Measurements from ENCODE around the gene IFNK.

Gene IFNK

GRCh38 chr9:27529316-27530278, 5.5 kb downstream of the IFNK start, which contains the start of gene MOB3B:
Gene MOB3B (minus strand): TSS chr9:27529814. CDS start chr9:27455550, 74,264 bp downstream.
- Histone ChIP-seq H3K4me3 (ENCODE audit: low read length) (peak within 1 kb of the TSS; percentile 58), H3K27ac (ENCODE audit: low read depth, low read length) (no peak within 1 kb of the TSS), H3K9me2 (replicated peaks; ENCODE audit: control insufficient read depth, low read length) (no peaks in the 10 kb centered on the region), H3F3A (ENCODE audit: control insufficient read depth, insufficient read depth) (no peaks in the 10 kb centered on the region), H3K27me3 (ENCODE audit: control insufficient read depth, low read length) (peaks cover 52% of the 10 kb centered on the region), H3K79me2 (ENCODE audit: control insufficient read depth, low read length) (no peaks in the 10 kb centered on the region), H3K4me1 (ENCODE audit: control insufficient read depth, low read length) (peaks cover 15% of the 10 kb centered on the region), H4K20me1 (ENCODE audit: control insufficient read depth, insufficient read depth, low read depth, low read length) (no peaks in the 10 kb centered on the region), H3K9me3 (ENCODE audit: control insufficient read depth, insufficient read depth, low read length) (no peaks in the 10 kb centered on the region), H3K36me3 (ENCODE audit: control insufficient read depth, low read length) (no peaks in the 10 kb centered on the region), H3K4me2 (ENCODE audit: low read length) (peak within 1 kb of the TSS; percentile 66)
- TF ChIP-seq EZH2phosphoT487 (IDR thresholded peaks at IDR 0.05; ENCODE audit: borderline replicate concordance, low read length) (peak; percentile 42; the same call in 1 of the 2 replicates), CTCF (IDR thresholded peaks at IDR 0.05; ENCODE audit: low read depth, low read length, poor library complexity, severe bottlenecking) (peak; percentile 82)

- no peak for TF ChIP-seq CTCF (IDR thresholded peaks at IDR 0.05; ENCODE audit: low read depth, low read length, poor library complexity, severe bottlenecking)
- no peak for TF ChIP-seq EZH2phosphoT487 (IDR thresholded peaks at IDR 0.05; ENCODE audit: borderline replicate concordance, low read length)
- Histone ChIP-seq H3K79me2 (ENCODE audit: control insufficient read depth, low read length) (no peaks in the 10 kb centered on the region), H3K36me3 (ENCODE audit: control insufficient read depth, low read length) (no peaks in the 10 kb centered on the region), H3K9me2 (replicated peaks; ENCODE audit: control insufficient read depth, low read length) (no peaks in the 10 kb centered on the region), H3F3A (ENCODE audit: control insufficient read depth, insufficient read depth) (no peaks in the 10 kb centered on the region), H3K4me1 (ENCODE audit: control insufficient read depth, low read length) (peaks cover 18% of the 10 kb centered on the region), H3K4me2 (ENCODE audit: low read length) (no peak overlapping the region), H3K27ac (ENCODE audit: low read depth, low read length) (no peak overlapping the region), H3K9me3 (ENCODE audit: control insufficient read depth, insufficient read depth, low read length) (no peaks in the 10 kb centered on the region), H3K27me3 (ENCODE audit: control insufficient read depth, low read length) (peaks cover 48% of the 10 kb centered on the region), H3K4me3 (ENCODE audit: low read length) (no peak overlapping the region), H4K20me1 (ENCODE audit: control insufficient read depth, insufficient read depth, low read depth, low read length) (no peaks in the 10 kb centered on the region)
Measured at GRCh38 chr9:27530915-27531755, 7.0 kb downstream of the IFNK start.

GRCh38 chr9:27532046-27532445, 8.0 kb downstream of the IFNK start:
- TF ChIP-seq EZH2phosphoT487 (IDR thresholded peaks at IDR 0.05; ENCODE audit: borderline replicate concordance, low read length), result no peak
- TF ChIP-seq CTCF (IDR thresholded peaks at IDR 0.05; ENCODE audit: low read depth, low read length, poor library complexity, severe bottlenecking), result no peak
- Histone ChIP-seq H3K4me3 (ENCODE audit: low read length) (no peak overlapping the region), H3K36me3 (ENCODE audit: control insufficient read depth, low read length) (no peaks in the 10 kb centered on the region), H3K27me3 (ENCODE audit: control insufficient read depth, low read length) (peaks cover 44% of the 10 kb centered on the region), H4K20me1 (ENCODE audit: control insufficient read depth, insufficient read depth, low read depth, low read length) (no peaks in the 10 kb centered on the region), H3K4me2 (ENCODE audit: low read length) (no peak overlapping the region), H3K4me1 (ENCODE audit: control insufficient read depth, low read length) (peaks cover 18% of the 10 kb centered on the region), H3K9me3 (ENCODE audit: control insufficient read depth, insufficient read depth, low read length) (no peaks in the 10 kb centered on the region), H3K9me2 (replicated peaks; ENCODE audit: control insufficient read depth, low read length) (no peaks in the 10 kb centered on the region), H3K79me2 (ENCODE audit: control insufficient read depth, low read length) (no peaks in the 10 kb centered on the region), H3F3A (ENCODE audit: control insufficient read depth, insufficient read depth) (no peaks in the 10 kb centered on the region), H3K27ac (ENCODE audit: low read depth, low read length) (no peak overlapping the region)

Data from DOHH2 (cell line).